ENCODE measurements around the gene ANTKMT.

DNA sequence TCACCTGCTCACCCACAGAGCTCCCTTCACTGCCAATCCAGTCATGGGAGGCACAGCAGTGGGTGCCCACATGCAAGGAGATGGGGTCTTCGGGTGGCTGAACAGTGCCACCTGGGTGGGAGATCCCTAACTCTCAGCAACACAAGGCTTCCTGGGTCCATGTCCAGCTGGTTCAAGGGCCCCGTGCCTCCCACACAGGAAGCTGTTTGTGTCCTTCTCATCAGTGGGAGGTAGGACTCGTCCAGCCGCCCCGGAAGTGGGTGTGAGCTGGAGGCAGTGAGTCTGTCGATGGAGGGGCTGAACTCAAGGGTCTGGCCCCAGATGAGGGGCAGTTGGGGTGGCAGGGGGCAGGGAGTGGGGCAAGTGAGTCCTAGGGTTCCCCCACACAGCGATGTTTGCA is 16.9 kb upstream of the ANTKMT start:
- TF ChIP-seq, protein P1, sequence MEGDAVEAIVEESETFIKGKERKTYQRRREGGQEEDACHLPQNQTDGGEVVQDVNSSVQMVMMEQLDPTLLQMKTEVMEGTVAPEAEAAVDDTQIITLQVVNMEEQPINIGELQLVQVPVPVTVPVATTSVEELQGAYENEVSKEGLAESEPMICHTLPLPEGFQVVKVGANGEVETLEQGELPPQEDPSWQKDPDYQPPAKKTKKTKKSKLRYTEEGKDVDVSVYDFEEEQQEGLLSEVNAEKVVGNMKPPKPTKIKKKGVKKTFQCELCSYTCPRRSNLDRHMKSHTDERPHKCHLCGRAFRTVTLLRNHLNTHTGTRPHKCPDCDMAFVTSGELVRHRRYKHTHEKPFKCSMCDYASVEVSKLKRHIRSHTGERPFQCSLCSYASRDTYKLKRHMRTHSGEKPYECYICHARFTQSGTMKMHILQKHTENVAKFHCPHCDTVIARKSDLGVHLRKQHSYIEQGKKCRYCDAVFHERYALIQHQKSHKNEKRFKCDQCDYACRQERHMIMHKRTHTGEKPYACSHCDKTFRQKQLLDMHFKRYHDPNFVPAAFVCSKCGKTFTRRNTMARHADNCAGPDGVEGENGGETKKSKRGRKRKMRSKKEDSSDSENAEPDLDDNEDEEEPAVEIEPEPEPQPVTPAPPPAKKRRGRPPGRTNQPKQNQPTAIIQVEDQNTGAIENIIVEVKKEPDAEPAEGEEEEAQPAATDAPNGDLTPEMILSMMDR (IDR thresholded peaks at IDR 0.05), result no peak
- TF ChIP-seq POLR2AphosphoS5 (IDR thresholded peaks at IDR 0.05; ENCODE audit: low read depth, low read length) (no peak), TCF7L2 (IDR thresholded peaks at IDR 0.05; ENCODE audit: low read depth, low read length) (no peak)

All from Panc1 (cell line).